ACHN (cell line): ENCODE data around the gene SQSTM1.

Experiments
- DNase-seq: peaks from one replicate; pipeline ENCODE4 v3.0.0-alpha.2; 2015
- in situ Hi-C: cut with HindIII; loops from 2 replicates; pipeline ENCODE4 v1.10.0; 2017; ENCODE audit warnings: low sequenced_read_pairs, low pct_ligation_motif_present, low pct_unique_long_range_greater_than_20kb

SQSTM1 gene

GRCh38 chr5:179878222-179879002 is 57.7 kb downstream of the SQSTM1 start:
- in situ Hi-C loops: no loop called here
- DNase-seq: peak; percentile 76

- no peak for DNase-seq
- in situ Hi-C loops: no loop called here
Observed at GRCh38 chr5:179879003-179879689, 58.4 kb downstream of the SQSTM1 start.

- in situ Hi-C loops: no loop called here
- no peak for DNase-seq
Observed at GRCh38 chr5:179879690-179880010, 58.9 kb downstream of the SQSTM1 start.

GRCh38 chr5:179880066-179880650 is 59.5 kb downstream of the SQSTM1 start:
- no peak for DNase-seq
- in situ Hi-C loops: no loop called here

GRCh38 chr5:179880848-179881590 is 60.3 kb downstream of the SQSTM1 start:
- DNase-seq: no peak
- in situ Hi-C loops: no loop called here

- no peak for DNase-seq
- in situ Hi-C loops: no loop called here
Observed at GRCh38 chr5:179882338-179882737, 61.6 kb downstream of the SQSTM1 start.

GRCh38 chr5:179883163-179883562 is 62.5 kb downstream of the SQSTM1 start:
- in situ Hi-C loops: no loop called here

GRCh38 chr5:179885491-179886090 is 64.9 kb downstream of the SQSTM1 start:
- in situ Hi-C loops: no loop called here
- DNase-seq: no peak

More at GRCh38 chr5:179883163-179883562, 62.5 kb downstream of the SQSTM1 start:
- peak; percentile 3 for DNase-seq

- no peak for DNase-seq
- in situ Hi-C loops: no loop called here
Observed at GRCh38 chr5:179886190-179886911, 65.6 kb downstream of the SQSTM1 start.

- in situ Hi-C loops: no loop called here
- DNase-seq: no peak
Observed at GRCh38 chr5:179887095-179887494, 66.4 kb downstream of the SQSTM1 start.
